H1 (cell line): ENCODE data around the gene CTDSP1. TPM values are rescaled to one million over a fixed set of nuclear protein-coding genes. Genes with fewer than 3 reads are reported as not detected.

ENCODE experiments used
- BRCA1 ChIP-seq: IDR thresholded peaks from 2 replicates; pipeline ENCODE4 v1.6.1; 2012; ENCODE audit warnings: low read depth, low read length, improper control_type of control experiment
- CHD2 ChIP-seq: IDR thresholded peaks from 2 replicates; pipeline ENCODE4 v1.6.1; 2012; ENCODE audit warnings: low read length, improper control_type of control experiment
- CTBP2 ChIP-seq: IDR thresholded peaks from 2 replicates; pipeline ENCODE4 v1.7.0; 2011; ENCODE audit warnings: borderline replicate concordance, mild to moderate bottlenecking, moderate library complexity, mixed read lengths, low read length; ENCODE audit not compliant: insufficient read depth, insufficient read length
- EP300 ChIP-seq, 2 experiments: IDR thresholded peaks; 1 replicate in 1 of 2; 2 replicates in 1 of 2; pipeline ENCODE4 v1.6.1; 2011 to 2012; ENCODE audit warnings: low read depth in 2 of 2, low read length in 2 of 2, mild to moderate bottlenecking in 2 of 2, borderline replicate concordance in 1 of 2, inconsistent platforms in 1 of 2, moderate library complexity in 1 of 2
- HDAC2 ChIP-seq, 2 experiments: fragments of 300-600 bp in 1 of 2; sonication (generic) in 1 of 2; IDR thresholded peaks; 2 replicates each; pipeline ENCODE4 v1.6.1; 2011 to 2012; ENCODE audit warnings: low read depth in 2 of 2, low read length in 2 of 2, mild to moderate bottlenecking in 2 of 2, moderate library complexity in 2 of 2, borderline replicate concordance in 1 of 2, inconsistent platforms in 1 of 2
- HDAC6 ChIP-seq: IDR thresholded peaks from one replicate; pipeline ENCODE4 v1.7.1; 2012; ENCODE audit warnings: low read depth, mild to moderate bottlenecking, inconsistent platforms, low read length, moderate library complexity
- POU5F1 ChIP-seq: IDR thresholded peaks from 2 replicates; pipeline ENCODE4 v1.6.1; 2011; ENCODE audit warnings: low read depth, mild to moderate bottlenecking, low read length, moderate library complexity
- RFX5 ChIP-seq: IDR thresholded peaks from 2 replicates; pipeline ENCODE4 v1.6.1; 2011; ENCODE audit warnings: low read depth, low read length, improper control_type of control experiment, borderline replicate concordance
- RXRA ChIP-seq: IDR thresholded peaks from 2 replicates; pipeline ENCODE4 v1.6.1; 2011; ENCODE audit warnings: low read depth, mild to moderate bottlenecking, low read length, moderate library complexity; ENCODE audit not compliant: insufficient read depth
- TEAD4 ChIP-seq: IDR thresholded peaks from 2 replicates; pipeline ENCODE4 v1.6.1; 2012; ENCODE audit warnings: low read depth, low read length, inconsistent platforms, mixed read lengths
- polyA plus RNA-seq, 7 experiments: library from polyadenylated mRNA; depleted of rRNA in 3 of 7; stranded (reverse) in 5 of 7; unstranded in 2 of 7; fragments of >200 nt in 5 of 7; fragments of 200-250 nt in 2 of 7; gene quantifications; 1 replicate in 5 of 7; 2 replicates in 1 of 7; 4 replicates in 1 of 7; pipeline versions ENCODE4 v1.2.1 to v1.2.3, GENCODE V29; 2011 to 2013; ENCODE audit warnings: missing spikeins in 2 of 7, mixed read lengths in 2 of 7
- total RNA-seq: library from RNA; stranded (reverse); fragmentation: NEBNext Ultra II Directional; extraction: Animal tissue kit (Norgen Biotek cat#: 25700); gene quantifications from 2 replicates; pipeline ENCODE4 v1.2.1, GENCODE V29; 2021

CTDSP1 gene
- total and polyA plus RNA-seq, 2 of the 8 experiments (the other 6 are each of a cell fraction or from before 2014, with no cell fraction given): 20.3 to 35.2 TPM

- TF ChIP-seq POU5F1 (no peak), CTBP2 (no peak), HDAC6 (no peak), HDAC2 (IDR thresholded peaks at IDR 0.05; ENCODE audit: borderline replicate concordance in 1 of 2, low read depth in 2 of 2, low read length in 2 of 2) (no peak), BRCA1 (no peak), CHD2 (no peak), EP300 (IDR thresholded peaks at IDR 0.05; ENCODE audit: borderline replicate concordance in 1 of 2, low read depth in 2 of 2, low read length in 2 of 2) (no peak), RFX5 (no peak), RXRA (no peak), TEAD4 (no peak)
Observed at GRCh38 chr2:218404351-218405085, 4.8 kb downstream of the CTDSP1 start (continued).
